SU-DHL-6 (cell line): Measurements from ENCODE around the gene CNP.

Experiments
- H2AFZ ChIP-seq: fragments of 200-600 bp; sonication (generic); 2 replicates; pipeline ENCODE4 v1.6.1; 2014; ENCODE audit warnings: low read depth, mild to moderate bottlenecking, moderate library complexity, mixed read lengths, antibody characterized with exemption, low read length; ENCODE audit not compliant: severe bottlenecking
- H3F3A ChIP-seq: fragments of 200-600 bp; shearing (Covaris generic); 2 replicates; pipeline ENCODE4 v1.6.0; 2016; ENCODE audit warnings: antibody characterized with exemption, mild to moderate bottlenecking; ENCODE audit not compliant: insufficient read depth
- H3K27ac ChIP-seq: fragments of 200-600 bp; sonication (generic); 2 replicates; pipeline ENCODE4 v1.5.1; 2016; ENCODE audit warnings: low read depth, mild to moderate bottlenecking, low read length, moderate library complexity, mixed read lengths
- H3K27me3 ChIP-seq: fragments of 200-600 bp; sonication (generic), shearing (Covaris generic); 2 replicates; pipeline ENCODE4 v1.6.0; 2014; ENCODE audit warnings: mild to moderate bottlenecking, low read length
- H3K36me3 ChIP-seq: fragments of 200-600 bp; sonication (generic); 2 replicates; pipeline ENCODE4 v1.6.1; 2014; ENCODE audit warnings: mild to moderate bottlenecking, low read length, mixed read lengths
- H3K4me2 ChIP-seq: fragments of 300-600, 200-600 bp; shearing (Covaris generic), sonication (generic); 2 replicates; pipeline ENCODE4 v1.6.0; 2014; ENCODE audit warnings: low read length, low read depth, mild to moderate bottlenecking; ENCODE audit not compliant: poor library complexity, severe bottlenecking
- H3K4me3 ChIP-seq: fragments of 200-600 bp; sonication (generic); 2 replicates; pipeline ENCODE4 v1.5.1; 2014; ENCODE audit warnings: antibody characterized with exemption, low read length, mild to moderate bottlenecking, mixed read lengths; ENCODE audit not compliant: insufficient read depth, poor library complexity, severe bottlenecking
- H3K79me2 ChIP-seq: fragments of 200-600 bp; sonication (generic); 2 replicates; pipeline ENCODE4 v1.6.1; 2014; ENCODE audit warnings: mild to moderate bottlenecking, low read length, moderate library complexity; ENCODE audit not compliant: insufficient read depth
- H3K9ac ChIP-seq: fragments of 200-600 bp; sonication (generic); 2 replicates; pipeline ENCODE4 v1.7.0; 2014; ENCODE audit warnings: mild to moderate bottlenecking, low read length
- H3K9me2 ChIP-seq: fragments of 200-600 bp; sonication (generic); replicated peaks from 2 replicates; pipeline ENCODE4 v1.6.1; 2014; ENCODE audit warnings: low read length; ENCODE audit not compliant: insufficient read depth
- H3K9me3 ChIP-seq: fragments of 200-600 bp; sonication (generic); 2 replicates; pipeline ENCODE4 v1.6.1; 2014; ENCODE audit warnings: low read length, mixed read lengths; ENCODE audit not compliant: insufficient read depth
- H4K20me1 ChIP-seq: fragments of 200-600 bp; sonication (generic); 2 replicates; pipeline ENCODE4 v1.6.1; 2014; ENCODE audit warnings: low read depth, mild to moderate bottlenecking, antibody characterized with exemption, low read length, moderate library complexity, mixed read lengths
- EZH2phosphoT487 ChIP-seq: fragments of 200-600 bp; sonication (generic), shearing (Covaris generic); conservative IDR thresholded peaks from 2 replicates; pipeline ENCODE4 v1.6.1; 2018; ENCODE audit warnings: mild to moderate bottlenecking, antibody characterized with exemption, low read length, moderate library complexity, mixed read lengths
- TF ChIP-seq, protein P1 (sequence below): fragments of 200-600 bp; sonication (generic); IDR thresholded peaks from one replicate; pipeline ENCODE4 v1.5.1; 2017; ENCODE audit warnings: antibody characterized with exemption, mild to moderate bottlenecking, low read length, moderate library complexity; ENCODE audit not compliant: insufficient read depth, poor library complexity, severe bottlenecking

CNP gene

GRCh38 chr17:41956522-41956921 is 10.1 kb upstream of the CNP start:
- Histone ChIP-seq H3K9me3 (no peaks in the 10 kb centered on the region), H3K27ac (no peak overlapping the region), H3K36me3 (no peaks in the 10 kb centered on the region), H3K9me2 (no peaks in the 10 kb centered on the region), H3K79me2 (no peaks in the 10 kb centered on the region), H3K4me3 (no peak overlapping the region), H3F3A (no peaks in the 10 kb centered on the region), H3K4me2 (no peak overlapping the region), H2AFZ (no peak overlapping the region), H4K20me1 (no peaks in the 10 kb centered on the region), H3K9ac (no peak overlapping the region), H3K27me3 (no peaks in the 10 kb centered on the region)
- no peak for TF ChIP-seq EZH2phosphoT487
- TF ChIP-seq, protein P1, sequence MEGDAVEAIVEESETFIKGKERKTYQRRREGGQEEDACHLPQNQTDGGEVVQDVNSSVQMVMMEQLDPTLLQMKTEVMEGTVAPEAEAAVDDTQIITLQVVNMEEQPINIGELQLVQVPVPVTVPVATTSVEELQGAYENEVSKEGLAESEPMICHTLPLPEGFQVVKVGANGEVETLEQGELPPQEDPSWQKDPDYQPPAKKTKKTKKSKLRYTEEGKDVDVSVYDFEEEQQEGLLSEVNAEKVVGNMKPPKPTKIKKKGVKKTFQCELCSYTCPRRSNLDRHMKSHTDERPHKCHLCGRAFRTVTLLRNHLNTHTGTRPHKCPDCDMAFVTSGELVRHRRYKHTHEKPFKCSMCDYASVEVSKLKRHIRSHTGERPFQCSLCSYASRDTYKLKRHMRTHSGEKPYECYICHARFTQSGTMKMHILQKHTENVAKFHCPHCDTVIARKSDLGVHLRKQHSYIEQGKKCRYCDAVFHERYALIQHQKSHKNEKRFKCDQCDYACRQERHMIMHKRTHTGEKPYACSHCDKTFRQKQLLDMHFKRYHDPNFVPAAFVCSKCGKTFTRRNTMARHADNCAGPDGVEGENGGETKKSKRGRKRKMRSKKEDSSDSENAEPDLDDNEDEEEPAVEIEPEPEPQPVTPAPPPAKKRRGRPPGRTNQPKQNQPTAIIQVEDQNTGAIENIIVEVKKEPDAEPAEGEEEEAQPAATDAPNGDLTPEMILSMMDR, result no peak

DNA sequence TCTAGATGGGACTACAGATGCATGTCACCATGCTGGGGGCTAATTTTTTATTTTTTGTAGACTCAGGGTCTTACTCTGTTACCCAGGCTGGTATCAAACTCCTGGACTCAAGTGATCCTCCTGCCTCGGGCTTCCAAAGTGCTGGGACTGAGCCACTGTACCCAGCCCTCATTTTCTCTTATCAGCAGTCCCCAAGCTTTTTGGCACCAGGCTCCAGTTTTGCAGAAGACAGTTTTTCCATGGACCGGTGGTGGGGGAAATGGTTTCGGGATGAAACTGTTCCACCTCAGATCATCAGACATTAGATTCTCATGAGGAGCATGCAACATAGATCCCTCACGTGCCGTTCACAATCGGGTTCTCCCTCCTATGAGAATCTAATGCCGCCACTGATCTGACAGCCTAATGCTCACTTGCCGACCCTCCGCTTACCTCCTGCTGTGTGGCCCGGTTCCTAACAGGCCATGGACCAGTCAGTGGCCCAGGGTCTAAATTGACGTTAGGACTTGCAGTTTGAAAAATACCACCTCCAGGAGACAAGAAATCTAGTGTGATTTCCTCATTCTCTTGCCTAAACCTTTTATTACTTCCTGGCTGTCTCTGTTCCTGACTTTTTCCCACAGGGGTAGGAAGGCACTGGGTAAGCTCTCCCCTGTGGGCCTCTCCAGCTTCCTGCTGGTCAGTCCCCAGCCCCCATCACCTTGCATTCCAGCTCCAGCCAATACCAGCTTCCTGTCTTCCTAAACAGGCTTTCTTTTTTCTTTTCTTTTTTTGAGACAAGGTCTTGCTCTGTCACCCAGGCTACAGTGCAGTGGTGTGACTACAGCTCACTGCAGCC is 9.3 kb upstream of the CNP start:
- H3K27ac ChIP-seq, result no peak overlapping the region
- no peaks in the 10 kb centered on the region for H3K79me2 ChIP-seq
- H3K4me3 ChIP-seq, result no peak overlapping the region
- no peaks in the 10 kb centered on the region for H3K27me3 ChIP-seq
- no peak overlapping the region for H2AFZ ChIP-seq
- H3K9me3 ChIP-seq, result no peaks in the 10 kb centered on the region
- H4K20me1 ChIP-seq, result no peaks in the 10 kb centered on the region
- no peaks in the 10 kb centered on the region for H3K9me2 ChIP-seq
- no peak overlapping the region for H3K4me2 ChIP-seq
- TF ChIP-seq EZH2phosphoT487, result no peak
- TF ChIP-seq, protein P1, result no peak
- H3K36me3 ChIP-seq, result no peaks in the 10 kb centered on the region
- no peaks in the 10 kb centered on the region for H3F3A ChIP-seq
- no peak overlapping the region for H3K9ac ChIP-seq

- Histone ChIP-seq H3K36me3 (no peaks in the 10 kb centered on the region), H3K9ac (no peak overlapping the region), H3K4me2 (no peak overlapping the region)
Observed at GRCh38 chr17:41957869-41958439, 8.6 kb upstream of the CNP start.

More at GRCh38 chr17:41957869-41958439, 8.6 kb upstream of the CNP start:
- no peak overlapping the region for H3K27ac ChIP-seq
- TF ChIP-seq EZH2phosphoT487, result no peak
- TF ChIP-seq, protein P1, result no peak
- H2AFZ ChIP-seq, result no peak overlapping the region
- H4K20me1 ChIP-seq, result no peaks in the 10 kb centered on the region
- H3K9me2 ChIP-seq, result no peaks in the 10 kb centered on the region
- no peak overlapping the region for H3K4me3 ChIP-seq
- no peaks in the 10 kb centered on the region for H3K9me3 ChIP-seq
- H3F3A ChIP-seq, result no peaks in the 10 kb centered on the region
- H3K27me3 ChIP-seq, result no peaks in the 10 kb centered on the region
- H3K79me2 ChIP-seq, result no peaks in the 10 kb centered on the region
